Right atrium auricular region (tissue), 2 donors: ENCODE data around the gene RAB26. TPM values are rescaled to one million over a fixed set of nuclear protein-coding genes. Genes with fewer than 3 reads are reported as not detected.

ENCODE experiments used
- DNase-seq: peaks from one replicate; pipeline ENCODE4 v3.0.0-alpha.2; 2019; ENCODE audit warnings: low spot score
- H3K27ac ChIP-seq, 2 donors: fragments of 200-600 bp; sonication (generic); 1 replicate in 1 of 2; 2 replicates in 1 of 2; pipeline ENCODE4 v1.5.1; 2016 to 2019
- H3K27me3 ChIP-seq, 2 donors: fragments of 200-600 bp; sonication (generic); one replicate each; pipeline versions ENCODE4 v1.5.1 to v1.6.0; 2017 to 2019
- H3K36me3 ChIP-seq: fragments of 200-600 bp; sonication (generic); one replicate; pipeline ENCODE4 v1.5.1; 2016
- H3K4me1 ChIP-seq, 2 donors: fragments of 200-600 bp; sonication (generic); one replicate each; pipeline versions ENCODE4 v1.5.1 to v1.6.0; 2017 to 2019
- H3K4me3 ChIP-seq, 2 donors: fragments of 200-600 bp; sonication (generic); 1 replicate in 1 of 2; 2 replicates in 1 of 2; pipeline ENCODE4 v1.5.1; 2017 to 2019; ENCODE audit warnings: mild to moderate bottlenecking in 1 of 2, moderate library complexity in 1 of 2
- H3K9me3 ChIP-seq, 2 donors: fragments of 200-600 bp; sonication (generic); one replicate each; pipeline ENCODE4 v1.5.1; 2019
- CTCF ChIP-seq, 2 donors: fragments of 200-600 bp; sonication (generic); IDR thresholded peaks; one replicate each; pipeline ENCODE4 v1.5.1; 2019; ENCODE audit warnings: antibody characterized with exemption in 2 of 2
- total RNA-seq, 2 donors: library from RNA; depleted of rRNA; stranded (reverse); fragments of >200 nt; gene quantifications; one replicate each; pipeline ENCODE4 v1.1.0, GENCODE V29; 2016

RAB26 gene
- total RNA-seq, 2 donors from 2014 or later, result 0.31 to 1.4 TPM

GRCh38 chr16:2155977-2156848 is 7.8 kb downstream of the RAB26 start:
- TF ChIP-seq CTCF (IDR thresholded peaks at IDR 0.05), result no peak
- DNase-seq, result peak; percentile 62

GRCh38 chr16:2156849-2157224 is 8.4 kb downstream of the RAB26 start:
- H3K27ac ChIP-seq, result peak overlapping the region in 1 of 2 donors; percentile 76
- no peaks in the 10 kb centered on the region for H3K9me3 ChIP-seq
- H3K4me3 ChIP-seq, result peak overlapping the region; percentile 62 to 78
- peaks cover 3% of the 10 kb centered on the region for H3K36me3 ChIP-seq
- no peak for TF ChIP-seq CTCF (IDR thresholded peaks at IDR 0.05)
- no peaks in the 10 kb centered on the region for H3K27me3 ChIP-seq
- peaks cover 3 to 85% of the 10 kb centered on the region in 2 donors for H3K4me1 ChIP-seq
- no peak for DNase-seq

More at GRCh38 chr16:2155977-2156848, 7.8 kb downstream of the RAB26 start:
- H3K4me1 ChIP-seq, result peaks cover 3 to 85% of the 10 kb centered on the region in 2 donors
- H3K27me3 ChIP-seq, result no peaks in the 10 kb centered on the region
- peak overlapping the region; percentile 54 to 76 for H3K27ac ChIP-seq
- H3K9me3 ChIP-seq, result no peaks in the 10 kb centered on the region
- H3K36me3 ChIP-seq, result peaks cover 9% of the 10 kb centered on the region
- H3K4me3 ChIP-seq, result peak overlapping the region; percentile 62 to 78

GRCh38 chr16:2157480-2158261 is 9.2 kb downstream of the RAB26 start:
- Histone ChIP-seq H3K4me3 (no peak overlapping the region), H3K27ac (no peak overlapping the region), H3K4me1 (peaks cover 2 to 77% of the 10 kb centered on the region in 2 donors), H3K36me3 (no peaks in the 10 kb centered on the region), H3K27me3 (no peaks in the 10 kb centered on the region), H3K9me3 (no peaks in the 10 kb centered on the region)
- no peak for TF ChIP-seq CTCF (IDR thresholded peaks at IDR 0.05)
- no peak for DNase-seq

- DNase-seq, result no peak
- TF ChIP-seq CTCF (IDR thresholded peaks at IDR 0.05), result no peak
- no peaks in the 10 kb centered on the region for H3K9me3 ChIP-seq
- H3K4me3 ChIP-seq, result no peak overlapping the region
- H3K27me3 ChIP-seq, result no peaks in the 10 kb centered on the region
- no peaks in the 10 kb centered on the region for H3K36me3 ChIP-seq
- H3K4me1 ChIP-seq, result peaks cover 0 to 71% of the 10 kb centered on the region in 2 donors
- peak overlapping the region in 1 of 2 donors; percentile 56 for H3K27ac ChIP-seq
Measured at GRCh38 chr16:2158262-2158638, 9.8 kb downstream of the RAB26 start.

GRCh38 chr16:2159175-2159838 is 10.9 kb downstream of the RAB26 start:
- Histone ChIP-seq H3K4me1 (peaks cover 0 to 61% of the 10 kb centered on the region in 2 donors), H3K36me3 (no peaks in the 10 kb centered on the region), H3K27me3 (no peaks in the 10 kb centered on the region), H3K27ac (peak overlapping the region; percentile 49 to 56), H3K4me3 (peak overlapping the region in 1 of 2 donors; percentile 12), H3K9me3 (no peaks in the 10 kb centered on the region)
- TF ChIP-seq CTCF (IDR thresholded peaks at IDR 0.05), result no peak
- peak; percentile 71 for DNase-seq
